HuH-7.5 (cell line): ENCODE measurements around the gene CCNK.
A peak's percentile ranks its signal among the peaks of the same experiment; 100 is the strongest.

ENCODE experiments used
- DNase-seq: peaks from one replicate; pipeline ENCODE4 v3.0.0; 2011; ENCODE audit warnings: low spot score

Gene CCNK

GRCh38 chr14:99552572-99553216, 71.5 kb downstream of the CCNK start:
- peak; percentile 58 for DNase-seq

- no peak for DNase-seq
These were observed 73.0 kb downstream of the CCNK start for GRCh38 chr14:99554184-99554583.

- peak; percentile 66 for DNase-seq
These were observed 73.7 kb downstream of the CCNK start for GRCh38 chr14:99554757-99555531.

- DNase-seq, result no peak
These were observed 75.1 kb downstream of the CCNK start for GRCh38 chr14:99556134-99556791.

GRCh38 chr14:99559286-99559990, 78.2 kb downstream of the CCNK start:
- DNase-seq, result no peak

GRCh38 chr14:99560403-99560802, 79.2 kb downstream of the CCNK start:
- no peak for DNase-seq

- no peak for DNase-seq
These were observed 79.9 kb downstream of the CCNK start for GRCh38 chr14:99560922-99561683.

GRCh38 chr14:99561864-99562263, 80.7 kb downstream of the CCNK start:
- no peak for DNase-seq
